CD1c-positive myeloid dendritic cell (primary cell): ENCODE results near the gene ABCC9.
"Not testable (repeated sequence)": the region's sequence is repeated elsewhere in the genome, so short reads cannot be mapped to it uniquely, and the experiment has no call there.

ENCODE experiments used
- DNase-seq: peaks from one replicate; pipeline ENCODE4 v3.0.0-alpha.2; 2016; ENCODE audit errors: extremely low spot score

ABCC9 gene

DNA sequence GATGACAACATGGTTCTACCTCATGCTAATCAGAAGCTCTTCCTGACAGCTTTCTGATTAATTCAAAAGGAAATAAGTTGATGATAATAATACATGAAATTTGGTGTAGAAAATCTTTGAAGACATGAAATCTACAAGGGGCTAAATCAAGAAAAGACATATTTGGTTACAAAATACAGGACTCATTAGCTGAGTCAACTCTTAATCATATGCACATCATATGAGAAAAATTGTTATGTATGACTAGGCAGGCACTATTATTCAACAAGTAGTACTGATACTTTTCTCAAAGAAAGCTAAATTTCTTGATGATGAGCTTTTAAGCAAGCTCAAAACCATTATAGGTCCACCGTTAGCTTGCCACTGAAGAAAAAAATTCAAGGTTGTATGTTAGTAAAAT is 7.1 kb downstream of the ABCC9 start:
- DNase-seq = no peak

DNA sequence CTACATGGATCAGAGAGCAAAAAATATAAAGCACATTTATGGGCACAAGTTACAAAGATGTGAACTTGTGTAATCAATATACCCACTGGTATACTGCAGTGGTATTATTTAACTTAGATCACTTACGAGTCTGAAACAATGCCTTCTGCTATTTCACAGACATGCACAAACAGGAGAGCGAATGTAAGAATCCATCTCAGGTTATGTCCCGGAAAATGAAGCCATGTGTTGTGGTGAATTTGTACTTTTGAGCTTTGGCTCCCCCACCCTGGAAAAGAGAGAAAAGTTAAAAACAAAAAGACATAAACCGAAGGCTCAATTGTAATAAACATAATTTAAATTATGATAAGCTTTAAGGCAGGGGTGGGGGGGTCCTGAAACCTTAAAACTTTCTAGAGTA is 7.6 kb downstream of the ABCC9 start:
- no peak for DNase-seq

- not testable (repeated sequence) for DNase-seq
These were observed 11.3 kb downstream of the ABCC9 start for GRCh38 chr12:21929972-21930371.

DNA sequence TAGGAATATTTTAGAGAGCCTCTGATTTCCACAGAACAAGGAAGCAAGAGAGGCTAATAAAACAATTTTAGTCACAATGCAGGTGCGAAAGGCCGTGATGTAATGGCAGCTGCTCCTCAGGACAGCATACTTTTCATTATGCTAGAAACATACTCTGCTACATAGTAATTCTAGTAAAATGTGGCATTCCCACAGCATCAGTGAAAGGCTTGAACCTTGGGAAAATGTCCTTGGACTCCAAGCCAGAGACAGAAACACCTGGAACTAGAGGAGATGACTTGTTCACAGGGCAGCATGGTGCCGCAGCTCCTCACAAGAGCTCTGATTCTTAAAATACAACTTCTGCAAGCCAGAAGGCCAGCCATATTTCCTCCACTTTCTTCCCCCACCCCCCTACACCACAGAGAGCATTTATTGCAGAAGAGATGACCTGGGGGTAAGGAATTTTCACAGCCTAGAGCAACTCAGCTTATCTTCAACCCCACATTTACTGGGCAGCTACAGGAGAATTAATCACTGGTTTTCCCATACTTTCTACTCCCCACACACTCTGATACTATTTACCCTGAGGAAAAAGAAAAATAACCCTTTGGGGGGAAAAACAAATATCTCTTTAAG is 15.8 kb downstream of the ABCC9 start:
- no peak for DNase-seq

DNA sequence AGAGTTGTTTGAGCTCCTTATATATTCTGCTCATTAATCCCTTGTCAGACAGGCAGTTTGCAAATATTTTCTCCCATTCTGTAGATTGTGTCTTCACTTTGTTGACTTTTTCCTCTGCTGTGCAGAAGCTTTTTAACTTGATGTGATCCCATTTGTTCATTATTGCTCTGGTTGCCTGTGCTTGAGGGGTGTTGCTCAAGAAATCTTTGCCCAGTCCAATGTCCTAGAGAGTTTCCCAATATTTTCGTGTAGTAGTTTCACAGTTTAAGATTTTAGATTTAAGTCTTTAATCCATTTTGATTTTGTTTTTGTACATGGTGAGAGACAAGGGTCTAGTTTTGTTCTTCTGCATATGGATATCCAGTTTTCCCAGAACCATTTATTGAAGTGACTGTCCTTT is 19.8 kb downstream of the ABCC9 start:
- DNase-seq = no peak

- DNase-seq = no peak
These were observed 22.8 kb downstream of the ABCC9 start for GRCh38 chr12:21918456-21918855.

DNA sequence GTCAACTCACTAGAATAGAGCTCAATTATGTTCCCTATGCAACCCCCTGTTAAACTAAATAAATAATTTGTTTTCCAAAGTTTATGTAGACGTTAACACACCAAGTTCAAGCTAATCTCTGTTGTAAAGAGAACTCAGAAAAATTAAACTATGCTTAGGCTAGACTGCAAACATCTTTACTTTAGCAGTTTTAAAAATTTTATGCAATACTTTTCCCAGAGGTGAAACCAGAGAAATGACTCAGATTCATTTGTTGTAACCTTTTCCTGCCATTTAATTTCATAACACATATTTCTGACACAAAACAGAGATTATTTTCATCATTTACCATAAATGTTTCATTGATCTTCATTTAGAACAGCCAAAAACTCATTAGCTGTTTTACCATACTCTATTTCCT is 27.4 kb downstream of the ABCC9 start:
- DNase-seq = no peak

GRCh38 chr12:21912318-21912717 is 28.9 kb downstream of the ABCC9 start:
- DNase-seq = no peak

GRCh38 chr12:21911832-21912231 is 29.4 kb downstream of the ABCC9 start:
- DNase-seq = no peak

- DNase-seq = no peak
These were observed 30.6 kb downstream of the ABCC9 start for GRCh38 chr12:21910657-21911056.

DNA sequence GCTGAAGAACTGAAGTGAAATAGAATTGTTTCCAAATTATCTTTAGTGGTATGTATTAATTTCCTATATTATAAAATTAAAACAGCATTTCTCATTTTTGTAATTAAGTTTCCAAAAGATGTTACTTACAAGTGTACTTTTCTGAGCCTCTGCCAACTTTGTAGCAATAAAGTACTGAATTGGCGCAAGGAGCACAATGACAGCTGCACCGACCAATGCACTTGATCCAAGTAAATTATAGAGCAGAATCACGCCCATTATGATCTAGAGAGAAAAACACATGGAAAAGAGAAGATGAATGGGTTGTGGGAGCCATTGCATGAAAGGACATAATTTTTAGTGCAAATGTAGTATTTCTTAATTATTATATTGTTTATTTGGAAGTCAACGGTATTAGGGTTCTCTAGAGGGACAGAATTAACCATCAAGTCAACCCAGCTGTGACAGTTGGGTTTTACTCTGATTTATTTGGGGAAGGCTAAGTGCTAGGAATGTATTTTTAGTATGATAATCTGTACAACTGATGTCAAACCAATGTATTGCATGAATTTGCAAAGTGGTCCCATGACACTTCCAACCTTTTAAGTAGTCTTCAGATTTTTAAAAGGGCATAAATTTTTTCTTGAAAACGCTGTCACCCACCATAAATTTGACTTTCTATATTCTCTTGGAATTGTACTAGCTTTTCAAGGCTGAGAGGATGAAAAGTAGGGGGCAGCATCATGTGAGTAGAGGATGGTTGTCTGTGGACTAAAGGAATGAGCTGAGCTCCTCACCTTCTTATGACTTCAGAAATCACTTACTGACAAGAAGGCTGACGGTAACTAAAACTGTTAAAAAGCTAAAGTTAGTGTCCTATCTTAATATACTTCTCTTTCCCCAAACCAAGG is 33.0 kb downstream of the ABCC9 start:
- no peak for DNase-seq

- no peak for DNase-seq
These were observed 34.2 kb downstream of the ABCC9 start for GRCh38 chr12:21906919-21907493.

- not testable (repeated sequence) for DNase-seq
These were observed 41.7 kb downstream of the ABCC9 start for GRCh38 chr12:21899532-21899931.

GRCh38 chr12:21895651-21896050 is 45.6 kb downstream of the ABCC9 start:
- no peak for DNase-seq

DNA sequence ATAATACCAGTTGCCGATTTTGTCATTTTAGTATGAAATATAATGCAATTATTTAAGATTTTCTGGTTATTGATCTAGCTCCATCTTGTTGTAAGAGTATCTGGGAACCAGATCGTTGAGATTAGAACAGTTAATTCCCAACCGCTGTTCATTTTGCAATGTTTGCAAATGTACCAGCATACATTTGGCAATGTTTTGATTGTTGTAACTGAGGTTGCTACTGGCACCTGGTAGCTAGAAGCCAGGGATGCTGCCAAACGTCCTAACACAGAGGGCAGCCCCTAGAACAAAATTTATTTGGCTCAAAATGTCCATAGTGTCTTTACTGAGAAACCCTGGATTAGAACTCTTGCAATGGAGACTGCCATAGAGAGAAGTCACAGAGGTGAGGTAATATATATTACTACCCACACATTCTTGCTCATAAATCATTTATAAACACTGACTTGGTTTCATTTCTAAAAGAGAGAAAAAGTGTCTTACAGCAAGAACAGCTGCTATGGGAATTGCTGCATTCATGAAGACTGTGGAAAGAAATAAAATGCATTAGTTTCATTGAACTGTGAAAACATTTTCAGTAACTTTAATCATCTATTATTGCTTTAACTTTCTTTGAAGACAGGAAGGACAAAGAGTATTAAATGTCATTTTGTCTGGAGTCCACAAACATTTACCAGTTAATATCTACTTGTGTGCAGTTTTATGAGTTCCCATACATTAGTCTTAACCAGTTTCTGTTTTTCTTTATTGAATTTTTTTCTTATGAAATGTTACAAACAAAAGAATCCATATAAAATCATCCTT is 46.2 kb downstream of the ABCC9 start:
- DNase-seq = no peak

DNA sequence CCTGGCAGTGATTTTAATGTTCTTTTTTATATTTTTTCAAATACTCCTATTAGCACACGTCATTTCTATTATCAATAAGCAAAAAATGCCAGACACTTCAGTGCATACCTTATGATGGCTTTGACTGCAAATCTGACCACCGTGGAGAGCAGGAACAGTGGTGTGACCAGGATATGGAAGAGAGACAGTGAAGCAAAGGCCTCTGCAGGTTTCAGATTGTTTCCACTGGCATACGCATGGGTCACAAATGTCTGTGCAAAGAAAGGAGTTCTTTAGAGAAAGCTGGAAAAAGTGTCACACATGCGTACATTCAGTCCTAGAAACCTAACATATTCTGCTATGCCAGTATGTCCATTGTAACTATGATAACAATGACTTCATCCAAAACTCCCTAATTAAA is 47.3 kb downstream of the ABCC9 start:
- no peak for DNase-seq

- no peak for DNase-seq
These were observed 48.9 kb downstream of the ABCC9 start for GRCh38 chr12:21892341-21892740.

- no peak for DNase-seq
These were observed 49.4 kb downstream of the ABCC9 start for GRCh38 chr12:21891751-21892217.

- DNase-seq = no peak
These were observed 52.9 kb downstream of the ABCC9 start for GRCh38 chr12:21888276-21888863.

DNA sequence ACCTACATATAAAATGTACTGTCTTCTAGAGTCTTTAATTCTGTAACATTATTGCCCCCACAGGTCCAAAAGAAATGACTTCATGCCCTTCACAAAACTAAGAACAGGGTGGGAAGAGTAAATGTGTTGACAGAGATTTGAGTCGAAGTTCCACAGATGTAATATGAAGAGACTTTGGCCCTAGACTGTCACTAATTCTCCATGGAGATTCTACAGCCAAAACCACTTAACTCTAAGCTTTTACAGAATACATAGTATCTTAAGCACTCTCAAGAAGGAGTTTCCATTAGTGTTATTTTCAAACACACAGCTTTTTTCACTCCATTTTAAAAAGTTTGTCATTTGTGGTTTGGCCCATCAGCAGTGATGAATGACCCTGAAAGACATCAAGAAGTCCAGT is 56.3 kb downstream of the ABCC9 start:
- no peak for DNase-seq

GRCh38 chr12:21882635-21883034 is 58.6 kb downstream of the ABCC9 start:
- no peak for DNase-seq

- DNase-seq = no peak
These were observed 59.3 kb downstream of the ABCC9 start for GRCh38 chr12:21881965-21882364.
